ENCODE measurements around the gene TMX2. TPM values are rescaled to one million over a fixed set of nuclear protein-coding genes. Genes with fewer than 3 reads are reported as not detected.

The TMX2 gene
- total RNA-seq, 1 experiment from 2014 or later = 91.3 TPM

GRCh38 chr11:57674251-57674650 lies 38.1 kb upstream of the TMX2 start:
- H3K79me2 ChIP-seq (ENCODE audit: insufficient read depth, low read length) = peaks cover 8% of the 10 kb centered on the region; the same call in 1 of the 2 replicates

More at GRCh38 chr11:57674251-57674650, 38.1 kb upstream of the TMX2 start:
- Histone ChIP-seq H2BK15ac (ENCODE audit: low read depth, low read length) (no peak overlapping the region), H3K4ac (ENCODE audit: low read depth, low read length) (no peak overlapping the region), H3K4me2 (ENCODE audit: insufficient read depth, insufficient read length, low read length) (no peak overlapping the region), H2BK120ac (ENCODE audit: low read depth, low read length, poor library complexity, severe bottlenecking) (no peak overlapping the region), H4K91ac (ENCODE audit: insufficient read length, low read depth, low read length) (no peak overlapping the region), H3K23ac (ENCODE audit: insufficient read length, low read depth, low read length) (no peak overlapping the region), H2BK5ac (ENCODE audit: insufficient read length, low read length) (no peak overlapping the region), H4K20me1 (ENCODE audit: control insufficient read depth, insufficient read depth, insufficient read length) (no peaks in the 10 kb centered on the region), H2AK5ac (ENCODE audit: insufficient read length, low read length) (no peak overlapping the region), H3K27ac (ENCODE audit: insufficient read length, low read depth, low read length) (no peak overlapping the region), H2BK12ac (ENCODE audit: insufficient read length, low read depth, low read length) (no peak overlapping the region), H4K5ac (ENCODE audit: insufficient read length, low read depth, low read length) (no peak overlapping the region), H3K9me3 (ENCODE audit: control insufficient read depth, low read depth, low read length) (no peaks in the 10 kb centered on the region), H3K27me3 (ENCODE audit: insufficient read depth, low read length) (no peaks in the 10 kb centered on the region), H3K4me1 (ENCODE audit: insufficient read depth, low read length) (no peaks in the 10 kb centered on the region; the same call in 1 of the 2 replicates), H2AFZ (ENCODE audit: low read length) (no peak overlapping the region), H3K18ac (ENCODE audit: insufficient read length, low read depth, low read length) (no peak overlapping the region), H3K9ac (ENCODE audit: extremely low read depth, insufficient read length, low read length) (peak overlapping the region; percentile 13), H2BK20ac (ENCODE audit: low read depth, low read length, poor library complexity, severe bottlenecking) (no peak overlapping the region), H3K23me2 (ENCODE audit: insufficient read length, low read depth, low read length, poor library complexity, severe bottlenecking) (no peaks in the 10 kb centered on the region), H3K79me1 (ENCODE audit: insufficient read depth, low read depth, low read length, poor library complexity, severe bottlenecking) (peaks cover 7% of the 10 kb centered on the region), H3K14ac (ENCODE audit: insufficient read depth, low read length) (no peak overlapping the region), H4K8ac (replicated peaks; ENCODE audit: insufficient read length, low read depth, low read length) (no peak overlapping the region), H3K56ac (ENCODE audit: insufficient read length, low read depth, low read length) (no peak overlapping the region), H3T11ph (ENCODE audit: low read length) (no peak overlapping the region)
- Mint-ChIP-seq H3K27me3 (ENCODE audit: low read depth) (no peaks in the 10 kb centered on the region), H3K9me3 (no peaks in the 10 kb centered on the region; a peak in 2 of 5 replicates), H3K36me3 (ENCODE audit: insufficient read depth in 1 of 3, low read depth in 3 of 3) (peaks cover 25 to 63% (median 44%) of the 10 kb centered on the region in 3 experiments), H3K4me3 (no peak overlapping the region), H3K4me1 (peaks cover 34 to 44% of the 10 kb centered on the region in 2 experiments), H3K27ac (peak overlapping the region in 1 of 3 experiments; percentile 32; a peak in 3 of 7 replicates)
- DNase-seq = no peak
- TF ChIP-seq CTCF (conservative IDR thresholded peaks at IDR 0.05) = no peak

All from H9 (cell line).